ENCODE results near the gene CENPN. TPM values are rescaled to one million over a fixed set of nuclear protein-coding genes. Genes with fewer than 3 reads are reported as not detected.

CENPN gene
- total and polyA plus RNA-seq, 10 of the 15 experiments (the other 5 are each of a cell fraction or from before 2014, with no cell fraction given), result 39.8 to 143 (median 66.8) TPM

GRCh38 chr16:80994451-80994850, 12.6 kb upstream of the CENPN start:
- no peak overlapping the region for H3K4me3 ChIP-seq
- no peak for DNase-seq (ENCODE audit: low read depth, low spot score)
- H3K36me3 ChIP-seq (ENCODE audit: control insufficient read depth in 2 of 2, insufficient read depth in 2 of 2, low read length in 1 of 2), result peaks cover 3 to 10% of the 10 kb centered on the region in 2 experiments
- ChIA-PET SMC1A (ENCODE audit: uncharacterized antibody, unreplicated experiment) (interaction anchor here (1.4 kb wide), 1 partner anchor 8 kb away, joined by 4 read pairs; no protein-coding TSS in a partner anchor), POLR2A (interaction anchor here (1.5 kb wide), 1 partner anchor 12 kb away, joined by 5 read pairs; no protein-coding TSS in a partner anchor), CTCF (interaction anchor here (1.5 to 2.6 kb wide), 2 partner anchors 10 to 20 kb away, joined by 6 to 22 read pairs; no protein-coding TSS in a partner anchor), RAD21 (ENCODE audit: unreplicated experiment) (no interaction called here)
- no TSS peak for BruUV-seq (replicated peaks)
- H2AFZ ChIP-seq (ENCODE audit: control insufficient read depth, low read depth, low read length), result no peak overlapping the region
- TF ChIP-seq CBX3 (IDR thresholded peaks at IDR 0.05; ENCODE audit: borderline replicate concordance, low read depth) (no peak), ASH2L (IDR thresholded peaks at IDR 0.05; ENCODE audit: borderline replicate concordance, low read depth) (no peak), ZBTB11 (CRISPR knock-in tag; IDR thresholded peaks at IDR 0.05) (no peak), ELK1 (IDR thresholded peaks at IDR 0.05; ENCODE audit: low read depth, low read length) (no peak), SKIL (IDR thresholded peaks at IDR 0.05; ENCODE audit: low read depth, poor library complexity, severe bottlenecking) (no peak)
- ATAC-seq, result no peak
- FAIRE-seq, result no peak
- no peak overlapping the region for H3K4me2 ChIP-seq (ENCODE audit: control insufficient read depth, insufficient read depth)
- H3K9me3 ChIP-seq (replicated peaks; ENCODE audit: control insufficient read depth, insufficient read depth, low read length), result no peaks in the 10 kb centered on the region; the same call in 2 of the 3 replicates
- no peak overlapping the region for H3K9ac ChIP-seq (ENCODE audit: control insufficient read depth, insufficient read depth, low read length)
- peaks cover 3% of the 10 kb centered on the region; the same call in 1 of the 2 replicates for H4K20me1 ChIP-seq (ENCODE audit: control insufficient read depth, insufficient read depth)
- peaks cover 68% of the 10 kb centered on the region for H3K79me2 ChIP-seq (ENCODE audit: control insufficient read depth, insufficient read depth, low read length)
- no peaks in the 10 kb centered on the region for H3K27me3 ChIP-seq (replicated peaks in 1 of 2; ENCODE audit: control insufficient read depth in 2 of 2, insufficient read depth in 2 of 2, low read length in 1 of 2)
- no peak overlapping the region for H3K27ac ChIP-seq (ENCODE audit: control insufficient read depth, insufficient read depth)
- intact Hi-C loops (cut with micrococcal nuclease; ENCODE audit: unreplicated experiment), result no loop called here
- H3K4me1 ChIP-seq (ENCODE audit: control insufficient read depth, insufficient read depth, low read length), result no peaks in the 10 kb centered on the region; the same call in 1 of the 2 replicates
- in situ Hi-C loops (cut with MboI), result no loop called here

Measured in GM12878 (cell line).